Stimulated activated CD8-positive, alpha-beta memory T cell treated with anti-CD3 and anti-CD28 coated beads, Interleukin-4, amount 100 ng/mL, for 48 hours (primary cell): ENCODE measurements around the gene IL2RA.

Source experiments
- DNase-seq: peaks from one replicate; pipeline ENCODE4 v3.0.0-alpha.2; 2020

Gene IL2RA

DNA sequence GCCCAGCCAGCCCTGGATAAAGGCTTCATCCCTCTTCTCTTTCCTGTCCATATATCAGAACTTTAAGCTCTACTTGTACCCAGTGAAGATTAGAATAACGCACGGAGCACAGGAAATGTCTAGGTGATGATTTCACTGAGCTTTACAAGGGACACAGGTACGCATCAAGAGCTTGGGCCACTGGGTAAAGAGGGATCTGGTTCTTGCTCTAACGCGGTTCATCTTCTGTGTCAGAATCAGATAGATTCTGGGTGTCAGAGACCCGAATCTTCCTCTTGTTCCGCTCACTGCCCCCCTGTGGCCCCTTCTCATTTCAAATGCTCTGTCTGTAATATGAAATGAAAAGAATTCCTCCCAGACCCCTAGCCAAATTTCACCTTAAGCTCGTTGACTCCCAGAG, 24.7 kb downstream of the IL2RA start:
- peak; percentile 30 for DNase-seq

DNA sequence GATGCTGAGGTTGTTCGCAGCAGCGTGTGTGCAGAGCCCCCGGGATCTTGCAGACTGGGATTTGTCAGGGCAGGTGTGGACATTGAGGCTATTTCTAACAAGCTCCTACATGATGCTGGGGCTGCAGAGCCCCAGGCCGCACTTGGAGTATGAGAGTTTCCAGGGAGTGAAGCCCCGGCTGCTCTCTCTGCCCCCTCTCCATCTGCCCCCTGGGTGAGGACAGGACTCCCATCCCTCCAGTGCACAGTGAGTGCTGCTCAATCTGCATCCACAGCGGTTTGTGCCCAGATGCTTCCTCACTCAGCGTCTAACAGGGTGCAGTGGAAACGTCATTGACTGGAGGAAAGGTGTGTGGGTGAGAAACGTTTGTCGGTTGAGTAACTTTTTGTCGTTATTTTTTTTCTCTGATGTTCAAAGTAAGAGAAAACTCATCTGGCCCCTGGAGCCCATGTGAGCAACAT, 25.3 kb downstream of the IL2RA start:
- DNase-seq = peak; percentile 48

DNA sequence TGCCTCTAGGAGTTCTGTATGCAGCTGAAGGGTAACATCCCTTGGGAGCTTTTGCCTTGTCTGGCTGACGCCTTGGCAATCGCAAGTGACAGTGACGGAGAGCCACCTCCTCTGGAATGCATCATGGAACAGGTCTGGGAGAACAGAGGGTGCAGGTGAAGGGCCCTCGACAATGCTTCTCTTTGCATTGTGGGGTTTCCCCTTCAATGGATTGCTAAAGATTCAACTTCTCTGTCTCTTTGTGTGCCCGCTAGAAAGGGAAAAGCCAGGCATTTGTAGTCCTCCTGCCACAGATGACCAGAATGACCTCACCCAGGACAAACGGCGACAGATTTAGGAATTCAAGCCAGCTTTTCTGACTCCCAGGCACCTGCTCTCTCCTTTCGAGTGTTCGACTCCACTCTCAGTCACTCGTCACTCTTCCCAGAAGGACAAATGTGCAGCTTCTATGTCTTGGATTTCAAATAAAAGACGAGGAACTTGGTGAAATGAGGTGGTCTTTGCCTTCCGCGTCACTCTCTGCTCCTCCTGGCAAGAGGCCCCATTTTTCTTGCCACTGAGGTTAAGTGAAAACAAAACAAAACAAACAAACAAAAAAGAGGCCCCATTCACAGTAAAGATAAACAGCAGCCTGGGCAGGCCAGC, 26.1 kb downstream of the IL2RA start:
- DNase-seq = peak; percentile 38

GRCh38 chr10:6035101-6035834, 26.9 kb downstream of the IL2RA start:
- DNase-seq = peak; percentile 50

GRCh38 chr10:6034371-6034770, 27.8 kb downstream of the IL2RA start:
- no peak for DNase-seq

DNA sequence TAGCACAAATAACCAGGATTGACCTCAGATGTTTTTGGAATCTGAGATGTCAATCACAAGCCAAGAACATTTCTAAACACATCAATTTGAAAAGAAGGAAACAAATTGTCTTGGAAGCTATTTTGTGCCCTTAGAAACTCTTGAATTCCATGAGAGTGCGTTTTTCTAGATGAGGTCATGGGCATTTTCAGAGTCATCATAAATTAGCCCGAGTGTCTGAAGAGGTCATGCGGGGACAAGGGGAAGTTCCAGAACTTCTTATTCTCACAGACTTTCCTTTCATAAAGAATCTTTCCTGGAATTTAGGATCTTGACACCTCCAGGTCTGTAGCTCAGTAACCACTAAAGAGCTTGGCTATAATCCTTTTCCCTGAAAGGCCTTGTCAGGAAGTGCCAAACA, 28.2 kb downstream of the IL2RA start:
- no peak for DNase-seq

DNA sequence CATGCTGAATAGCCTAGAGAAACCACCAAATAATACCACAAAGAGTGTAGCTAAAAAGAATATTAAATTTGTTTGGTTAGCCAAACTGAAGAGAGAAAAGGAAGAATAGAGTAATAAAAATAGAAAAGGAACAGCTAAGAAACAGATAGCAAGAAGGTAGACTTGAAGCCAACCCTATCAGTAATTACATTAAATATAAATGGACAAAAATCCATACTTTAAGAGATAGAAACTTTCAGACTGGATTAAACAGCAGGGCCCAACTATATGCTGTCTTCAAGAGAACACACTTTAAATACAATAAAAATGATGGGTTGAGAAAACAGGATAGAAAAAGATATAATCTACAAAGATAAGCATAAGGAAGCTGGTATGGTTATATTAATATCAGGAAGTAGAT, 31.2 kb downstream of the IL2RA start:
- no peak for DNase-seq

DNA sequence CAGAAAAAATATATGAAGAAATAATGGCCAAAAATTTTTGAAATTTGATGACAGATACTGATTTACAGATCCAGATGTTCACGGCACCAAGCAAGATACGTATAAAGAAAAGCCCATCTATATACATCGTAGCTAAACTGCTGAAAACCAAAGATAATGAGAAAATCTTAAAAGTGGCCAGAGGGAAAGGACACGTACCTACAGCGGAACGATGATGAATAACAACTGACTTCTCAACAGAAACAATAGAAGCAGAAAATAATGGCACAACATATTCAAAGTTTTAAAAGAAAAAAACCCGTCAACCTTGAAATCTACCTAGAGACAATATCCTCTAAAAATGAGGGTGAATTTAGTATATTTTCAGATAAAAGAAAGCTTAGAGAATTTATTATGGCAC, 31.9 kb downstream of the IL2RA start:
- DNase-seq = no peak

GRCh38 chr10:6027929-6028328, 34.2 kb downstream of the IL2RA start:
- DNase-seq = peak; percentile 29

- DNase-seq = peak; percentile 24
Observed at GRCh38 chr10:6025683-6026255, 36.4 kb downstream of the IL2RA start.

DNA sequence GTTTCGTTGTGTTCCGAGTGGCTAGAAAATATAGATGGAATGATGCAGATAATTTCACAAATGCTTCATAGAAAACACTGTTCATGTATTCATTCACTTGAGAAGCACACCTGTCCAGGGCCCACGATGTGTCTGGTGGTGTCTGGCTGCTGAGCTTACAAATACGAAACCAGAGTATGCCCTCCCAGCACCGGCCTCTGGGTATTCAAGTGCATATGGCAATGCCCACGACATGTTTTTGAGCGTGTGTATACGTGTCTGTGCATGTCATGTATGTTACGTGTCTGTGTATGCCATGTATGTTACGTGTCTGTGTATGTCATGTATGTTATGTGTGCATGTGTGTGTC, 37.9 kb downstream of the IL2RA start:
- peak; percentile 22 for DNase-seq

DNA sequence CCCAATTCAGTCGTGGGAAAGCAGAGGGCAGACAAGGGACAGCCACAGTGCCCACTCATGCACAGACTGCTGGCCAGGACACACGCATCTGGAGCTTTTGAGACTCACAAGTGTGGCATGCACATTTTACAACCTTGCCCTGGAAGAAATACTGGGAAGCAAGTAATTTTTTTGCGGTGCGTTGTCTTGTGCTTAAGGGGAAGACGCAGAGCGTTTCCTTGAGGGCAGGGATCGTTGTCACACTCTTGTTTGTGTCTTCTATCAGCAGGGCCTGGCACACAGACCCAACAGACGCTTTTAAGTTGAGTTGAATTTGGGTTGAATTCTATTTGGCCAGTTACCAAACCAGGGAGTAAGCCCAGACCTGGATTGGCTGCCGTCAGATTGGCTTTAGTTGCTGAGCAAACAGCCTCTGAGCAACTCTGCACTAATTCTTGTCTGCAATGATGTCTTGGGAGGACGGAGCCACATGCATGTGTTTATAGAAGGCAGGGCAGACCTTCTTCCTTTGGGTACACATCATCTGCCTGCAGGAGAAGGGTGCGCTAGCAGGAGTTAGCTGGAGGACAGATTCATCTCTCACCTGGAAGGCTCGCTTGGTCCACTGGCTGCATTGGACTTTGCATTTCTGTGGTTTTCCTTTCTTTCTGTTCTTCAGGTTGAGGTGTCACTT, 38.4 kb downstream of the IL2RA start:
- DNase-seq = peak; percentile 24

- peak; percentile 4 for DNase-seq
Observed at GRCh38 chr10:6022660-6023059, 39.5 kb downstream of the IL2RA start.

GRCh38 chr10:6020826-6021225, 41.3 kb downstream of the IL2RA start:
- no peak for DNase-seq

DNA sequence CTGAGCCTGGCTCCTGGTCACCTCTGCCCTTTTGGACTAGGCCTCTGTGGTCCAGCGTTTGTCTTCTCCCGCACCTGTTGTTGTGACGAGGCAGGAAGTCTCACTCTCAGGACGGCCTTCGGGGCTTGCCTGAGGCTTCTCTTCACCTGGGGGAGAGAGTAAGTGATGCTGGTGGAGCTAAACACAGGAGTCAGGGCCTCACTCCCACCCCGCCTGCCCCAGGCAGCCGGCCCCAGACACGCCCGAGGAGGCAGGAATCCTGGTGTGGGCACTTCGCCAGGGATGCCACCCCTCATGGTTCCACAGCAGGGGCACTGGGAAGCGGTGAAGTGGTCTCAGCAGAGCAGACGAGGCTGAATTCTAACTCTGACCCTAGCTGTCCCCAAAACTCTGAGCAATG, 42.4 kb downstream of the IL2RA start:
- DNase-seq = no peak

DNA sequence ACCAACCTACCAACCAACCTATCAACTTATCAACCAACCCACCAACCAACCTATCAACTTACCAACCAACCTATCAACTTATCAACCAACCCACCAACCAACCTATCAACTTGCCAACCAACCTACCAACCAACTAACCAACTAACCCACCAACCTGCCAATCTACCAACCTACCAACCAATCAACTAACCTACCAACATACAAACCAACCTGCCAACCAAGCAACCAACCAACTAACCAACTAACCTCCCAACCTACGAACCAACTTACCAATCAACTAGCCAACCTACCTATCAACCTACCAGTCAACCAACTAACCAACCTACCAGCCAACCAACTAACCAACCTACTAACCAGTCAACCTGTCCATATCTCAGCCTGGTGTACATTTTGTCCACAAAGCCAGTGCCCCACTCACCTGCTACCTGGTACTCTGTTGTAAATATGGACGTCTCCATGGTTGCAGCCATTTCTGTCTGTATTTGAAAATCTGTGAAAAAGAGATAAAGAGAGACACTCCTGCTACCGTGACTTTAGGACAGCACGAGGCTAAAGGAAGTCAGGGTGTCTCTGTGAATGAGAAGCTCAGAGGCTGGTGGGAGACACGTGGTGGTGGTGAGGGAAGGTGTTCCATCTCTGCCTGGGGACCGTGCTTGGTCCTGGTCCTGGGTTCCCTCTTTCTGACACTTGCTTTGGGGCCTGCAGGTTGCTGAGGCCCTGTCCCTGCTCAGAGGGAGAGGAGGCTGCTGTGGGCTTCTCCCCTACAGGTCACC, 43.0 kb downstream of the IL2RA start:
- no peak for DNase-seq

GRCh38 chr10:6018422-6018821, 43.7 kb downstream of the IL2RA start:
- no peak for DNase-seq

- no peak for DNase-seq
Observed at GRCh38 chr10:6017781-6018354, 44.3 kb downstream of the IL2RA start.

DNA sequence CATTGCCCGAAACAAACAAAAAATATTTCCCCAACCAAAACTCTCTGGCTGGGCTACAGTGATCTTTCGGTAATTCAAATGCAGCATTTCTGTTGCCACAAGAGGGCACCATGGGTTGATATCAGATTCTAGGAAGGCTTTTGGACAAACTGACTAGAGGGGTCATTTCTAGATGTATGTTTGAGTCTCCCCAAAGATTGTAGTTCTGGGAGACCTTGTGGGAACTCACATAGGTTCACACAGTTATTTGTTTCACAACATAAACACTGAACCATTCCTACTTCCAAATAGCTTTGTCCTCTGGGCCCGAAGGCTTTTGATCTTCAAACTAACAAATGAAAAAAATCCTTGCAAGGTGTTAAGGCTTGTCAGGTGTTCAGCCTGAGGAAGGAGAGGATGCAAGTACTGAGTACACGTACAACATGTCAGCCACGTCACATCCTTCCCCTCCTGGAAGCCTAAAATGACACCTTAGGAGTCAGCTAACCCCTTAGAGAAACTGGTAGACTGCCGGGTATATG, 47.9 kb downstream of the IL2RA start:
- DNase-seq = no peak

- DNase-seq = no peak
Observed at GRCh38 chr10:6013413-6014192, 48.6 kb downstream of the IL2RA start.

DNA sequence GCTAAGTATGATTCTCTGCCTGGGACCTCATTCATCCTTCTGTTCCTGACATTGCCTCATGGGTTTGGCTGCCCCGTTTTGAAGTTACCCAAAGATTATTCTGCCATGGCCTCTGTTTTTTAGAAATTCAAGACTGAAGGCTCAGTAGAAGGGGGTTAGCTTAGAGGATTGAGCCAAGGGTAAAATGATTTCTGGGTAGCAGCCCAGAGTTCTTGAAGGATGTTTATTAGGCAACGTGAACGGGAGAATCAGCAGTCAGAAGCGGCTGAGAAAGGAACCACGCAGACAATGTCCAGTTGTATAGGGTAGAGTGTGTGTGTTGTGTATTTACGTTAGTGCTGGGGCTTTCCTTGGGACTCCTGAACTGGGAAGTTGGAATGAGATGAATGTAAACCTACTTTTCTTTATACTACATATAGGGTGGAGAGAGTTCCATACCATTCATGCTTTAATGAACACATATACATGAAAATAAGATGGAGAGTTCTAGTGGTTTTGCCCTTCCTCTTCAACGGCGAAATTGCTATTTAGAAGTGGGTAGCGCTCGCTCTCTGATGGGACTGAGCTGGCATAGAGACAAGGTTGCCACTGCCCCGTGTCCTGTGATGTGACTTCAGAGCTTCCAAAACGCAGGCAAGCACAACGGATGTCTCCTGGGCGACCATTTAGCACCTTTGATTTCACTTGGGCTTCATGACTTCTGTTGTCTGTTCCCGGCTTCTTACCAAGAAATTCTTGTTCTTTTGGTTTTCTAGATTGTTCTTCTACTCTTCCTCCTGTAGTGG, 49.9 kb downstream of the IL2RA start:
- no peak for DNase-seq
